ENCODE measurements around the gene MDC1.
"Not testable (repeated sequence)": the region's sequence is repeated elsewhere in the genome, so short reads cannot be mapped to it uniquely, and the experiment has no call there.

- not testable (repeated sequence) for TF ChIP-seq CTCF (conservative IDR thresholded peaks at IDR 0.05; ENCODE audit: low read length); EZH2phosphoT487 (IDR thresholded peaks at IDR 0.05; ENCODE audit: borderline replicate concordance)
Measured at GRCh38 chr6:30756405-30757003, 39.4 kb upstream of the MDC1 start.

Measured in Loucy (cell line).